Kidney (tissue), 14 donors: ENCODE data around the gene ANKRD53. TPM values are rescaled to one million over a fixed set of nuclear protein-coding genes. Genes with fewer than 3 reads are reported as not detected.
A peak's percentile ranks its signal among the peaks of the same experiment; 100 is the strongest.

Experiments
- DNase-seq, 5 donors: peaks; one replicate each; pipeline ENCODE4 v3.0.0-alpha.2; 2013 to 2020
- FAIRE-seq: peaks from 2 replicates; lab custom pipeline; 2012; peaks lifted over from hg19 to GRCh38; lab: Jason Lieb, UNC
- H3K27ac ChIP-seq, 2 donors: one replicate each; pipeline ENCODE4 v1.7.0; 2013; ENCODE audit warnings: low read depth in 2 of 2, low read length in 2 of 2, inconsistent platforms in 1 of 2
- H3K27me3 ChIP-seq: one replicate; pipeline ENCODE4 v1.7.1; 2013; ENCODE audit warnings: low read length, inconsistent platforms; ENCODE audit not compliant: control insufficient read depth, insufficient read depth
- H3K36me3 ChIP-seq, 3 donors: one replicate each; pipeline versions ENCODE4 v1.7.0 to v1.7.1; 2013; ENCODE audit warnings: low read length in 3 of 3, control low read depth in 1 of 3, inconsistent platforms in 1 of 3; ENCODE audit not compliant: insufficient read depth in 3 of 3, control insufficient read depth in 2 of 3
- H3K4me1 ChIP-seq, 3 donors: one replicate each; pipeline versions ENCODE4 v1.7.0 to v1.7.1; 2013; ENCODE audit warnings: low read length in 3 of 3, inconsistent platforms in 1 of 3, low read depth in 1 of 3; ENCODE audit not compliant: control insufficient read depth in 2 of 3, insufficient read depth in 2 of 3
- H3K4me3 ChIP-seq, 3 donors: one replicate each; pipeline versions ENCODE4 v1.7.0 to v1.8.1; 2013; ENCODE audit warnings: low read length in 3 of 3, control low read depth in 1 of 3, inconsistent platforms in 1 of 3
- H3K9ac ChIP-seq, 3 donors: one replicate each; pipeline versions ENCODE4 v1.7.0 to v1.7.1; 2013; ENCODE audit warnings: low read length in 3 of 3, control low read depth in 1 of 3, inconsistent platforms in 1 of 3
- H3K9me3 ChIP-seq, 3 donors: one replicate each; pipeline versions ENCODE4 v1.7.0 to v1.7.1; 2013; ENCODE audit warnings: low read length in 3 of 3, control low read depth in 1 of 3, inconsistent platforms in 1 of 3; ENCODE audit not compliant: control insufficient read depth in 2 of 3, insufficient read depth in 1 of 3
- CTCF ChIP-seq: IDR thresholded peaks from 3 replicates; pipeline ENCODE4 v1.5.1; 2012; ENCODE audit warnings: mild to moderate bottlenecking, moderate library complexity, borderline replicate concordance; ENCODE audit not compliant: insufficient read depth; ENCODE audit errors: extremely low read depth
- intact Hi-C: fragments of 100-400 bp; cut with DNase I; formaldehyde crosslinking; loops from one replicate; pipeline ENCODE4 v1.11.1; 2022
- polyA plus RNA-seq: library from polyadenylated mRNA; stranded (reverse); fragments of 350-450 nt; fragmentation: Illumina TruSeq; extraction: RNeasy Lipid Tissue Mini Kit (QIAGEN cat#74804); gene quantifications from one replicate; pipeline ENCODE4 v1.2.3, GENCODE V29; 2014; ENCODE audit warnings: low read depth, low replicate concordance; ENCODE audit not compliant: insufficient read depth
- total RNA-seq: library from RNA; stranded (reverse); fragmentation: NEBNext Ultra II Directional; extraction: Animal tissue kit (Norgen Biotek cat#: 25700); gene quantifications from one replicate; pipeline ENCODE4 v1.2.1, GENCODE V29; 2021
- donor health status: control.
- donor health status: control.
- donor health status: control.
- donor health status: control.
- donor health status: control.
- donor health status: DM: yes; HTN: yes; CAD: no.
- donor health status: Normal renal cell carcinoma (clear cell type).

Gene ANKRD53
- total and polyA plus RNA-seq, 2 donors from 2014 or later: 1.3 to 2.1 TPM

- peaks cover 0 to 14% (median 9%) of the 10 kb centered on the region in 3 donors for H3K36me3 ChIP-seq
- H3K27me3 ChIP-seq: no peaks in the 10 kb centered on the region
- H3K27ac ChIP-seq: no peak overlapping the region
- no peak overlapping the region for H3K9ac ChIP-seq
- peaks cover 0 to 3% (median 0%) of the 10 kb centered on the region in 3 donors for H3K4me1 ChIP-seq
- DNase-seq (peak in 1 of 5 donors; percentile 33), FAIRE-seq (no peak)
- TF ChIP-seq CTCF: no peak
- intact Hi-C loops: no loop called here
- no peak overlapping the region for H3K4me3 ChIP-seq
- no peaks in the 10 kb centered on the region for H3K9me3 ChIP-seq
These were observed 5.2 kb downstream of the ANKRD53 start for GRCh38 chr2:70983506-70984227.

- H3K36me3 ChIP-seq: peaks cover 0 to 16% (median 12%) of the 10 kb centered on the region in 3 donors
- DNase-seq: no peak
- H3K27ac ChIP-seq: no peak overlapping the region
- no peaks in the 10 kb centered on the region for H3K27me3 ChIP-seq
- H3K4me3 ChIP-seq: no peak overlapping the region
- intact Hi-C loops: no loop called here
- H3K4me1 ChIP-seq: peaks cover 0 to under 1% (median 0%) of the 10 kb centered on the region in 3 donors
- H3K9ac ChIP-seq: no peak overlapping the region
- H3K9me3 ChIP-seq: no peaks in the 10 kb centered on the region
- TF ChIP-seq CTCF: no peak
- no peak for FAIRE-seq
These were observed 5.8 kb downstream of the ANKRD53 start for GRCh38 chr2:70984228-70984575.

- Histone ChIP-seq H3K9me3 (no peaks in the 10 kb centered on the region), H3K27me3 (no peaks in the 10 kb centered on the region), H3K36me3 (peaks cover 0 to 19% (median 17%) of the 10 kb centered on the region in 3 donors), H3K4me3 (no peak overlapping the region), H3K9ac (no peak overlapping the region), H3K4me1 (no peaks in the 10 kb centered on the region), H3K27ac (no peak overlapping the region)
- DNase-seq (peak; percentile 42 to 86 (median 67)), FAIRE-seq (no peak)
- peak; percentile 64 for TF ChIP-seq CTCF
- intact Hi-C loops: no loop called here
These were observed 6.3 kb downstream of the ANKRD53 start for GRCh38 chr2:70984576-70985282.
